AG08396 (cell line): ENCODE measurements around the gene TNIP1.

ENCODE experiments used
- DNase-seq: peaks from one replicate; pipeline ENCODE4 v3.0.0; 2012; ENCODE audit warnings: low spot score, mixed read lengths

The TNIP1 gene

GRCh38 chr5:151105561-151105960 lies 24.7 kb upstream of the TNIP1 start:
- DNase-seq = no peak

DNA sequence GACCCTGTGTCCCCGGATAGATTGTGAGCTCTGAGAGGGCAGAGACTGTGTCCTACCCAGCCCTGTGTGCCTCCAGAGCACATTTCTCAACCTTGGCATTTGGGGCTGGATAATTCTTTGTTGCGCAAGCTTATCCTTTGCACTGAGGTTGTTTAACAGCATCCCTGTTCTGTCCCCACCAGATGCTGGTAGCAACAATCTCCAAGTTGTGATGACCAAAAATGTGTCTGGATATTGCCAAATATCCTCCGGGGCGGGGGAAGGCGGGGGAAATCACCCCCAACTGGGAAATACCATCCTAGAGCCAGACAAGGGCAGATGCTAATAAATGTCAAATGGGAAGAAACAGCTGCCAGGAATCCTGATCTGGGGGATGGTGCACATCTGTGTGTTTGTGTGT lies 24.0 kb upstream of the TNIP1 start:
- DNase-seq = peak; percentile 36

DNA sequence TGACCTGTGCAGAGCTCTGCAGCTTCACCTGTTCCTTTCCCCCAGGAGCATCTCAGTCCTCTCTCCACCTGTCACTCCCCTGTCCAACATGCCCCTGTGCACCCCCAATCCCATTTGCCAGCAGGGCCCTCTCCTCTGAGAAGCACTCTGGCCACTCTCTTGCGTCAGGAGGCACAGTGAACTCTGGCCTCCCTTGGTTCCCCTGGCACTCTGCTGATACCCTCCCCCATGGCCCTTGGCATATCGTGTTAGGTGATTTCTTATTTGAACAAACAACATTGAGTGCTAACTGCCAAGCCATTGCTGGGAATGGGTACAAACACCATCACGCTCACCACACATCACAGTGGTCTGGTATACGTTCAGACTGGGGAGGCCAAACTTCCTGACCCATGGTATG lies 20.9 kb upstream of the TNIP1 start:
- DNase-seq = no peak

- DNase-seq = no peak
Observed at GRCh38 chr5:151101151-151101550, 20.3 kb upstream of the TNIP1 start.

GRCh38 chr5:151100681-151101080 lies 19.8 kb upstream of the TNIP1 start:
- DNase-seq = no peak

DNA sequence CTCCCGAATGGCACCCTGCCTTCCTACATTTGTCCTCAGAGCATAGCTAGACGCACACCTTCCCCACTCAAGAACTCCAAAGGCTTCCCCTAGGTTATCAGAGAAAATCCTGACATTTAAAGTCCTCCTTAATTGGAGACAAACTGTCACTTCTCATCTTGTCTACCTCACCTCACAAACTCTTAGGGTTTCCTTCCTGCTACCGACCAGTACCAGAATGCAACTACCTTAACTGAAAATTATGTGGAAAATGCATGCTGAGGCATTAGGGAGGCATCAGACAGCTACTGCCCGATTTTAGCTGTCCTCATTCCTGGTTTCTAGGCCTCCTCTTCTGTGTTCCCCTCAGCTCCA lies 17.9 kb upstream of the TNIP1 start:
- no peak for DNase-seq

DNA sequence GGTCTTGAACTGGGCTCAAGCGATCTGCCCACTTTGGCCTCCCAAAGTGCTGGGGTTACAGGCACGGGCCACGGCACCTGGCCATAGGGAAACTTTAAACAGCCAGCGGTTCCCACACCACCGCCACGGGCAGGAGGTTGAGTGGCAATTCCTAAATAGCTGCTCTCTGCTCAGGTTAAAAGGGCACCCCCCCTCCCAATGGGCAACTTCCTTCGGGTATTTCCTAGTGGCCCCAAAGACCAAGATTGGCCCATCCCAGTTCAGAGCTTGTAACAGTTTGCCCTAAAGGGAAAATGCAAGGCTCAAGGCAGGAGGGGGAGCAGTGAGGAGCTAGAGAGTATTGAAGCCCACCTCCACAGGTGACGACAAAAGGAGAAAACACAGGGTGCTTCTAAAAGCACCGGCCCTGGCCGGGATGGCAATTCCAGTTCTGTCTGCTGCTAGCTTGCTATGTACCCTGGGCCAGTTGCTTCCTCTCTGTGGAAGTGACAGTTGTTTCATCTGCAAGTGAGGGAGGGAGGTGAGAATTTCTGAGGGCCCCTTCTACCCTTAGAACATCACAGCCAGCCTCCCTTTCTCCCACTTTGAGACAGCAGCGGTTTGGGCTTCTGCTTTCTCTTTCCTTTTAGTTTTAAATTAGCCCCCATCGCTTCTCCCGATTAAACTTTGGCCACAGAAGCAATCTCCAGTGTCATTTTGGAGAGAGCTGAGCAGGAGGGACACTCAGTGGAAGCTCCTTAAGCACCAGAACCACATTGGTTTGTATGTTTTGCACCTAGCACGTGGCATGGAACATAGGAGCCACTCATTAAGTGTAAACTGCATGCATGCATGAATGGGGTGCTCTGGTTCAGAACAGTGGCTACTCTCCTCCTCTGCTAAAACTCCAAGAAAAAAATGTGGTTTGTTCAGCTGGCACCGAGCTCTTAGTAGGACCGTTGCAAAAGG lies 17.3 kb upstream of the TNIP1 start:
- DNase-seq = no peak

- DNase-seq = no peak
Observed at GRCh38 chr5:151097061-151097460, 16.2 kb upstream of the TNIP1 start.

- DNase-seq = no peak
Observed at GRCh38 chr5:151096001-151096373, 15.2 kb upstream of the TNIP1 start.

DNA sequence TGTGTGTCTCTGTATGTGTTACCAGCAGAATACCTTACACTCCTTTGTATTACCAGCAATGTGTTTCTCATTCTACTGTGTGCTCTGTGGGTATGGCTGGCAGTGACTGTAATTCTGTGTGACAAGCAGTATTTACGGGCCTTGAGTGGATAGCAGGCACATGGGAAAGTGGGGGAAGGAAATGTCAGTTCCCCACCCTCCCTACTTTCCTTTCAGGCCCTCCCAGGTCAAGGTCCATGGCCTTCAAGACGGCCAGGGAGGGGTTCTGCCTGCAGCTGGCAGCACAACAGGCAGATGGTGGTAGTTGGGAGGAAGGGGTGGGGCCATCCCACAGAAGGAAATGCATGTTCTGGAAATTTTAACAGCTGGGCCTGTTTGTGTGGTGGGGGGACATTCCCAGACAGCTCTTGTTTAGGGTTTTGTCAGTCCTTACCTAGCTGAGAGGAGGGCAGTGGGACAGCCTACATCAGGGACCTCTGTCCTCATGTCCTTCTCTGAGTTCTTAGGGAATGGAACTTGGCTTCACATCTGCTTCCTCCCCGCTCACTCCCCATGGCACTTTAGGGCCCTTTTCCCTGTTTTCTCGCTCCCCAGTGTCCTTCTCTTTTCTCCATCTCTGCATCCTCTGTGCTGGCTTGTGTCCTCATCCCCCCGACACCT lies 14.6 kb upstream of the TNIP1 start:
- DNase-seq = no peak

DNA sequence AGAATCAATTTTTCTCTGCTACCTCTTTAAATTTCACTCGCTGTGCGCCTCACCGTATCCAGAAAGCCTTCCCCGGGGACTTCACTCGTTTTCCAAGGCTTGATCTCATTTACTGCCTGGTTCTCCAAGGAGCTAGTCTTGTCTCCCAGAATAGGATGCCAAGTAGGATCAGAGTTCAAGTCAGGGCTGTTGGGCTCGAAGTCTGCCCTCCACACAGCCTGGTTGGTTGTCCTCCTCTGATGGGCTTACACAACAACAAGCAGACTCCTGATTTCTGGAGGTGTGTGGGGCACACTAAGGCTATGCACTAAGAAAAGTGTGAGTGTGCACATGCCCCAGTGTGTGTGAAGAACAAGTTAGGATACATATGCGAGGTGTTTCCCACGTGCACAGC lies 14.0 kb upstream of the TNIP1 start:
- no peak for DNase-seq

DNA sequence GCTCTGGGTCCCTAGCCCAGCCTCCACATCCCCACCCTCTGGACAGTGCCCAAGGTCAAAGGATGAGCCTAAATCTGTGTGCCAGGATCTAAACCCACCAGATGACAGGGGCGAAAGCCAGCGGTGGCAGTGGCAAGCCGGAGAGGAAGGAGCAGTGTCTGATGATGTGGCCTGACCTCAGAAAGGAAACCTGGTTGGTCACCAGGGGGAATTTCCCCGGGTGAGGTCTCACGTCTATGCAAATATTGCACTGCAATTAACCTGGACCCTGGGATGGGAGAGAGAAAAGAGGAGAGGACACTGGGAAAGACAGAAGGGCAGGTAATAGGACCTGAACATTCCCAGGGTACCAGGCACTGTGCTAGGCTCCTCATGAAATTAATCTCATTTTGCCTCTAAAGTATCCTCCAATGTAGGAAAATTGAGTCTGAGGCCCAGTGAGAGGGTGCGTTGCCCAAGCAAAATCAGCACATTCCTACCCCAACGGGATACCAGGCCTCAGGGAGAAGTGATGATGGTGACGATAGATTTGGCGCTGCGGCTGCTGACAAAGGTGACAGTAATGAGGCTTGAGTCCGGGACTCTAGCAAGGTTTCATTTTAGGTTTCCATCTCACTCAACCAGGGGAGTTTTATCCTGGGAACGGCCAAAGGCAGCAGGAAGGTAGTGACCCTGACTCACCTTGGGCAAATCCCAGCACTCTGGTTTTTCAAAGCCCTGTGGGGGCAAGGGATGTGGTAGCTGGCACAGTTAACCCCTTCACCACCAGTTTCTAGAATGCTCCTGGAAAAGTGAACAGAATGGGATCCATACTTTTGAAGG lies 13.4 kb upstream of the TNIP1 start:
- no peak for DNase-seq

DNA sequence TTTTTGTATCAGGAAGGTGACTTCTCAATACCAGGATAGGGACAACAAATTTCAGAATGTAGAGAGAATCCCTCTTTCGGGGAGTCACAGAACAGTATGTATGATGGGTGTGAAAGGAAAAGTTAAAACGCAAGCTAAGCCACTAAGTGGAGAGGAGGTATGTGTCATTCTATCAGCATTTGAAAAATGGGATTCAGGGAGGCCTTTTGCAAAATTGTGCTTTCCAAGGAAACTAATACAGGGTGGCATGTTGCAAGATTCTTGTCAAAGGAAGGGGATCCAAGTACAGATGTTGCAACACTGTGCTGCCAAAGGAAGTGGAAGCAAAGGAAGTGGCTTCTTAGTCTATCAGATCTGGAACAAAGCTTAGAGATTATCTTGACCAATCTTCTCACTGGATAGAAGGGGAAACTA lies 12.6 kb upstream of the TNIP1 start:
- peak; percentile 74 for DNase-seq

- peak; percentile 59 for DNase-seq
Observed at GRCh38 chr5:151092762-151093161, 11.9 kb upstream of the TNIP1 start.

DNA sequence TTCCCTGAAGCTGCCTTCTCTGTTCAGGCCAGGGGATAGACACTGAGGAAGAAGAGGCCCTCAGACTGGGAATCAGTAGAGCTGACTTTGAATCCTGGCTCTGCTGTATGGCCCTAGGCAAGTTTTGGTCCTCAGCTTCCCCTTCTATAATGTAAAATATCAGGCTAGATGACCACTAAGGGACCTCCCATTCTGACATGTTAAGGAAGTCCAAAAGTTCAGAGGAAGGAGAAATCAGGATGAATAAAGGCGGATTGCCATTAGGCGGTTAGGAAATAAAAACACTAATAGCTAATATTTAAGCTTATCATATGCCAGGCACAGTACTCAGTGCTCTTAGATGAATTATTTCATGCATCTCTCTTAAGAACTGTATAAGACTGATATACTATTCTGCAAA lies 8.9 kb upstream of the TNIP1 start:
- no peak for DNase-seq

DNA sequence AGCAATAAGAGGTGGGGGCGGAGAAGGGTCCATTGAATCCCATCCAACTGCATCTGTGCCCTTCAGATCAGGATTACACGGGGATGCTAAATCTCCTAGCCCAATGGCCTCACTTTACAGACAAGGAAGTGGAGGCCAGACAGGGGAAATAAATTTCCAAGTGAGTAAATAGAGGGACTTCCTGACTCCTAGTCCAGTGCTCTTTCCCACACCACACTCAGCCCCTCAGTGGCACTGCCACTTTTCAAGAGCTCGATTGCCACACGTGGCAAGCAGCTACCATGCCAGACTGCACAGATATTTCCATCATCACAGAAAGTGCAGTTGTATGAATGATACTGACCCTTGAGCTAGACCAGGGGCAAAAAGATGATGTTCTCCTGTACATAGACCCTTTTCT lies 8.2 kb upstream of the TNIP1 start:
- no peak for DNase-seq

DNA sequence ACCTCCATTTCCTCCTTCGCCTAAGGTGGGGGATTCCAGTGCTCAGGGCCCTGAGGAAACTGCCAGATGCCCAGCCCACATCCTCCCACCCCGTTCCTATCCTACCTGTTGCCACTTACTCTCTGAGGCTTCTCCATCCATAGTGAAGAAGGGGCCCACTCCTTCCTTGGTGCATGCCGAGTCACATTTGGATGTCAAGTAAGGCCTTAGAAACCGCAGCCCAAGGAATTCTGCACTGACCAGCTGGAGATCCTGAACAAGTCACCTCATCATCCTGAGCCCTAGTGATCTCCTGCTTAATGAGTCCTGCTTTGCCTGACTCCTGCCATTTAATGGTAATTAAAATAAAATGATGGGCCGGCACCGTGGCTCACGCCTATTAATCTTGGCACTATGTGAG lies 6.7 kb upstream of the TNIP1 start:
- DNase-seq = no peak

DNA sequence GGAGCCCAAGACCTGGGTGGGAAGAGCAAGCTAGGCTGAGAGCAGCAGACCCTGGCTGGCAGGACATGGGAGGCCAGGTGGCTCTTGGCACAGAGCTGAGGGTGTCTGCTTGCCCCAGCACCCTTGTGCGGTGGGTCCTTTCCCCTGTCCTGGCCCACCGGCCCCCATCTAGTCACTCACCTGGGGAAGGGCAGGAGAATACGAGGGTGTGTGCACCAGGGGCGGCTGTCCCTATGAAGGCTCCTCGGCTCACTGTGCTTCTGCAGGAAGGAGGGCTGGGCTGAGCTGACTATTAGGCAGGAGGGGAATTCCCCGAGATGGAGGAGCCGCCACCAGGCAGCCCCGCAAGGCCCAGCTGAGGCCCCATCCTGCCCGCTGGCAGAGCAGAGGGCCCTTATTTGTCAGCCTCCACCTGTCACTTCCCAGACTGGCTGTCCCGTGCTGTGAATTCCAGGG lies 6.1 kb upstream of the TNIP1 start:
- DNase-seq = no peak

DNA sequence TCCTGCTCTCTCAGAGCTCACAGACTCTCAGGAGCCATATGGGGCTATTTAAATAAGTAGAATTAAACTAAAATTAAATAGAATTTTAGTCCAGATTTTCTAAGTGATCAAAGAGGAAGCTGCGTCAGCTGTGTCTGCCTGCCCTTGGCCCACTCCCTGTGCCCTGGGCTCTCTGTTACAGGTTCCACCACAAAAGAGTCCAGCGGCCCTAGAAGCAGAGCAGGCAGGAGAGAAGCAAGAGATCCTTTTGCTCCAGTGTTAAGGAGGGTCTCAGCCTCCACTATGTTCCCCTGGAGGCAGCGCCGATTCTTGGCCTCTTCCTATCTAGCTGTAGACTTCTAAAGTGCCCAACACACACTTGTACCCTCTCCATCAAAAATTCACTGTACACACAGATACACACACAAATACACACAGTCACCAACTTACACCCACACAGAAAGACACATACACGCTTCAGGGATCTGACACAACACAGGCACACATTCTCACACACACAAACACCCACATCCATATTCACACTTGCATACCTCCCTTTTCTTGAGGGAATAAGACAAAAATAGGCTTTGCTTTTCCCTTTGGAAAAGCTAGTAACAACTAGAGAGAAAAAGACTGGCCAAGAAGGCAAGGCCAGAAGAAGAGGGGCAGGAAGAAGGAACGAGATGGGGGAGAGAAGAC lies 5.5 kb upstream of the TNIP1 start:
- DNase-seq = no peak

- DNase-seq = no peak
Observed at GRCh38 chr5:151085517-151086041, 4.7 kb upstream of the TNIP1 start.

DNA sequence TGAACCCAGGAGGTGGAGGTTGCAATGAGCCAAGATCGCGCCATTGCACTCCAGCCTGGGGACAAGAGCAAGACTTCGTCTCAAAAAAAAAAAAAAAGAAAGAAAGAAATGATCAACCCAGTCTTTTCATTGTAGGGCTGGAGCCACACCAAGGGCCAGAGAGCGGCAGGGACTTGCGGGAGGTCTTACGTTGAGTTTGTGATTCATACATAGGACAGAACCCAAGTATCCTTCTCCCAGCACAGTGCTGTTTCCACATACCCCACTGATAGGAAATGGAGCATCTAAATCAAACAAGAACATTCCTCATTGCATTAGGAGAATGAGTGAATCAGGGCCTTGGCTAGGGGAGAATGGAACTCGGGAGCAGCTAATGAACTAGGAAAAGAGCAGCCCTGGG lies 3.5 kb upstream of the TNIP1 start:
- no peak for DNase-seq
